GM19395 (cell line): ENCODE results near the gene TMEM108.
A peak's percentile ranks its signal among the peaks of the same experiment; 100 is the strongest.

Source experiments
- ATAC-seq: cut with Tn5 transposase; IDR thresholded peaks from one replicate; pipeline ENCODE4 v1.9.1; 2021; ENCODE audit warnings: mild to moderate bottlenecking, moderate library complexity; ENCODE audit not compliant: unreplicated experiment

TMEM108 gene

GRCh38 chr3:133113927-133114597 lies 75.9 kb downstream of the TMEM108 start:
- no peak for ATAC-seq

DNA sequence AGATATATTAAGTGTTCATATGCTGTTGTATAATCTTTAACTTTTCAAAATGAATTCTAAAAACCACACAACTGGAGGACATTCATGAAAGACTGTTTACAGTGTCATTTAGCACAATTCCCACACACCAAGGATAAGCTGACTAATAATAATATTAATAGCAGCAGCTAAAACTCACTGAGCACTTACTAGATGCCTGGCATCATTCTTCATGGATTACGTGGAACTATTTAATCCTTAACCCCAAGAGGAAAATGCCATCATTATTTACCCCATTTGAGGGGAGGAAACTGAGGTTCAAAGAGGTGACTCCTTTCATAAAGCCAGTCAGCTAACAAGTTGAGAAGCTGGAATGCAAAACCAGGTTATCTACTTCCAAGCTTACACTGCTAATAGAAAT lies 77.0 kb downstream of the TMEM108 start:
- no peak for ATAC-seq

DNA sequence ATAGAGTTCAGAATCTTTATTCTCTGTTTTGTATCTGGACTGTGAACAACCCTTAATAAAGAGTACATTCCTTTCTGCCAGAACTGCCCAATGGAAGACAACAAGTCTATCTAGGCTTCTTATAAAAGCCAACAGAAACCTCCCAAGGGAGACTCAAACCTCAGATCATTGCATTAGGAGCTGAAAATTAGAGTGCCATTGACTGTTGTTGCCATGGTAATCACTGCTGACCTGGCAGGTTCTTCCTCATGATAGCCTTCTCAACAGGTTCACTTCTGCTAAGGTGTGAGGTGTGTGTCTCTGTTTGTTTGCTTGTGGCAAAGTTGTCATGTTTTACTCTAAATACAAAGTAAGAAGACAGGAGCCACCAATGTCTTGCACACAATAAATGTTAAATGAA lies 79.2 kb downstream of the TMEM108 start:
- no peak for ATAC-seq

- ATAC-seq: no peak
Observed at GRCh38 chr3:133119176-133119575, 81.0 kb downstream of the TMEM108 start.

GRCh38 chr3:133121450-133121849 lies 83.3 kb downstream of the TMEM108 start:
- ATAC-seq: no peak

DNA sequence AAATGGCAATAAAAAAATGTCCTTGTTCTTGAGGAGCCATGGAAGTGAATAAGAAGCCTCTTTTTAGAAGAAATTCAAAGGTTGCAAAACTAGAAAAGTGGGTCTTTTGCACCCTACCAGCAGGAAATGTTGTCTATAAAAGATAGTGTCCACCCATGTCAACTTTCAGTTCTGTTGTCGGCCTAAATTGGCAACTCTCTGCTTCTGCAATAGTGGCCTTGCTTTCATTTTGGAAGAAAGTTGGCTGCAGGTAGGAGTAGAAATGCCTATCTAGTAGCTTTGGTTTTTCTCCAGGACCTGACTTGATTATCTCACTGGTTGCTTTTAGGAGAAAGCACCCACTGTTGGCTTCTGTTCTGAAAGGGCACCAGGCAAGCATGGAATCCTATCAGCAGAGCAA lies 85.4 kb downstream of the TMEM108 start:
- ATAC-seq: no peak

GRCh38 chr3:133124511-133124910 lies 86.3 kb downstream of the TMEM108 start:
- no peak for ATAC-seq

DNA sequence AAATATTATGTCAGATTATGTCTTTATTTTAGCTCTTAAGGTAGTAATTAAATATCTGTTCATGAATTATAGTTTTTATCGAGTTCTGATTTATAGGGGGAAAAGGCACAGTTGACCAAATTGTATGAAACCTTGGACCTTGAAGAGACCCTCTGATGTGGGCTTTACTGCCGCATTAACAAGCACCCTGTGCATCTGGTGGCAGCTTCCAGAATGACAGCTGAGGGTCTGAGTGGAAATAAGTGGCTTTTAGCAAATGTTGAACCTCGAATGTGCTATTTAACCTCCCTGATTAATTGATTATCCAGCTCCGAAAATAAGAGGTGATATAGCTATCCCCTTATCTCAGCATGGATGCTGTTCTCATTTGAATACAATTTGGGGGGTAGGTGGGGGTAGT lies 87.0 kb downstream of the TMEM108 start:
- no peak for ATAC-seq

- no peak for ATAC-seq
Observed at GRCh38 chr3:133125802-133126201, 87.6 kb downstream of the TMEM108 start.

- ATAC-seq: no peak
Observed at GRCh38 chr3:133127381-133127780, 89.2 kb downstream of the TMEM108 start.

DNA sequence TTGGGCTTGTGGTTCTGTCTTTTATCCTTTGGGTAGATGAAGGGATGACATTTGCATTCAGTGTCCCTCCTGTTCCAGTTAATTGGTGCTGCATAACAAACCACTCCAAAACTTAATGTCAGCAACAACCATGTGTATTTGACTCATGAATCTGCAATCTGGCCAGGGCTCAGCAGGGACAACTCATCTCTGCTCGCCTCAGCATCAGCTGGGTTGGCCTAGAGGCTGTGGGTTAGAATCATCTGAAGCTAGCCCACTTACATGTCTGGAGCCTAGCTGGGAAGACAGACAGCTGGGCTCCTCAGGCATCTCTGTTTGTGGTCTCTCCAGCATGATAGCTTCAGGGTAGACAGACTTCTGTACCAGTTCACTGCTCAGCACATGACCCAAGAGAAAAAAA lies 92.0 kb downstream of the TMEM108 start:
- ATAC-seq: no peak

GRCh38 chr3:133135306-133135705 lies 97.1 kb downstream of the TMEM108 start:
- no peak for ATAC-seq

- ATAC-seq: peak; percentile 82
Observed at GRCh38 chr3:133136114-133137041, 98.2 kb downstream of the TMEM108 start.

- ATAC-seq: no peak
Observed at GRCh38 chr3:133137042-133137996, 99.1 kb downstream of the TMEM108 start.

DNA sequence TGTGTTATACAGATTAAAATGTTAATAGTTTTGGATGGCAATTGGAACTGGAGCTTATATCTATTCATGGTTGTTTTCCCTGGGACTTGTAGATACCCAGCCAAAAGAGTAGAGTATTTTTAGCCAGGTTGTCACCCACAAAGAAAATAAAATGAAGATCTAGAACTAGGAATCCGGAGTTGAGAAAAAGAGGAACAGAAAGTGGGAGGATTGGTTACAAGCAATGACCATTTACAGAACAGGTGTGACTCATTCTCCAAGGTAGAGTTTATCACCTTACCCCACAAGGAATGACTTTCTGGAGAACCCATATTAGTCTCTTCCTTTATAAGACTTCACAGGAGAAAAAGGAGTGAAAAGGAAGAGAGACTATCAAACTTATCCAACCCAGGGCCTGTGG lies 99.8 kb downstream of the TMEM108 start:
- ATAC-seq: peak; percentile 90

GRCh38 chr3:133152056-133152455 lies 113.9 kb downstream of the TMEM108 start:
- no peak for ATAC-seq

- ATAC-seq: no peak
Observed at GRCh38 chr3:133152681-133153220, 114.6 kb downstream of the TMEM108 start.

DNA sequence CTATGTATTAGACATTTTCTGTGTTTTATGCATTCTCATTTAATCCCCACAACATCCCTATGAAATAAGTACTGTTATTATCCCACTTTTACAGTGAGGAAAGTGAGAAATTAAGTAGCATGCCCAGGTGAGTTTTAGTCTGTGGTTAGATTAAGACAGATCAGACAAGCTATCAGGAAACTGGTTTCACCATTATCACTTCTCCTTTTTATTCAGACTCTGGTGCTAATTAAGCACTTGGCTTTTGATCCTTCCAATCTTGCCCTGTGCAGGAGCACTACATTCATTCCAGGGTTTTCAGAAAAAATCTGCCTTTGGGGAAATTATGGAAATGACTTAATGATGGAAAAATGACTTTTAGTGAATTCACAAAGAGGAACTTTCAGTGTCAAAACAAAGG lies 115.2 kb downstream of the TMEM108 start:
- no peak for ATAC-seq

DNA sequence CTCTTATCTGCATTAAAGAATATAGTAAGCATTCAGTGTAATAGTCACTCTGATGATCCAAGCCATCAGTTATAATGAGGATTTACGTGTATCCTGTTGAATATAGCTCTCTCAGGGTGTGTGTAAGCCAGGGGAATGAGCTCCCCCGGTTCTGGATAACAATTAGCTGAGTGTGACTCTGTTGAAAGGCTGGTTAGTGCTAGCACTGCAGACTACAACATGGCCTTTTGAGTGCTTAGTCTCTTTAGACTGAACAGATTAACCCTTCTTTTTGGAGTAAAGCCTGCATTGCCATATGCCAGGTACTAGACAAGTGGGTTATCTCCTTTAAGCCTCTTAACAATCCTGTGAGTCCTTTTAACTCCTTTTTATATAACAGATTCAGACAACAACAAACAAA lies 119.5 kb downstream of the TMEM108 start:
- no peak for ATAC-seq

- ATAC-seq: no peak
Observed at GRCh38 chr3:133158686-133159085, 120.5 kb downstream of the TMEM108 start.
